GM04503 (cell line): Measurements from ENCODE around the gene CHRNA7.

ENCODE experiments used
- DNase-seq: peaks from one replicate; pipeline ENCODE4 v3.0.0-alpha.2; 2012; ENCODE audit warnings: low read depth

CHRNA7 gene

GRCh38 chr15:32089851-32090359, 59.6 kb downstream of the CHRNA7 start:
- no peak for DNase-seq

DNA sequence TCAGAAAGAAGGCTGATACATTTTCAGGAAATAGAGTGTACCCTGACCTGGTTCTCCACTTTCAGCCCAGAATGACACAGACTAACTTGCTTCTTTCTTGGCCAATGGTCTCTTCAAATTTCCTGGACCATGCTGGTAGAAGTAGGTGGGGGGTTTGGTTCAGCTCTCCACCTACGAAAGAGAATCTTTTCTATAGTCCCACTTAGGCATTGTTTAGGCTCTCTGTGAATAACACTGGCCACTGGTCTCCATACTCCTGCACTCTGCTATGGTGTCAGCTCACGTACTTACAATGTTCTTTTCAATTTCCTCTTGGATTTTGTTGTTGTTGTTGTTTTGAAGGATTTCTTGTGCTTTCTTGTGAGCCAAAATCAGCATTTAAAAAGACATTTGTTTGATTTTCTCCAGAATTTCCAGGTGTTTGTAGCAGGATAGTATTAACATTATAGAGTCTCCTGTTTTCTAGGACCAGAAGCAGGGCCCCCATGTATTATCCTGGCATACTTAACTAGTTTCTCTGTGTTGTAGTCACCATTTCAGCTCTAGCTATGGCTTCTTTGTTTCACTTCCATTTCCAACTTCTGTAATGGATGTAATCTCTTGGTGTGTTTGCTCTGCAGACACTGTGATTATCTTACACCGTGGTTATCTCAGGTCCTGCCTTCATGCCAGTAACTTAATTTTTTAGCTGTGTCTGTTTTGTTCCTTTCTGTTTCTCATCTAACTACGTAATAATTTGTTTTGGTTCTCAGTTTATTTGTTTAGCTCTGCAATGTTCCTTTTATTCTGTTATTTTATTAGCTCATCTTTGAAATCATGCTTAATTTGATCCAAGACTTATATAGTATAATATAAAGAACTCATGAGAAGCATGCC, 61.4 kb downstream of the CHRNA7 start:
- no peak for DNase-seq

GRCh38 chr15:32096213-32096612, 65.9 kb downstream of the CHRNA7 start:
- DNase-seq: no peak

DNA sequence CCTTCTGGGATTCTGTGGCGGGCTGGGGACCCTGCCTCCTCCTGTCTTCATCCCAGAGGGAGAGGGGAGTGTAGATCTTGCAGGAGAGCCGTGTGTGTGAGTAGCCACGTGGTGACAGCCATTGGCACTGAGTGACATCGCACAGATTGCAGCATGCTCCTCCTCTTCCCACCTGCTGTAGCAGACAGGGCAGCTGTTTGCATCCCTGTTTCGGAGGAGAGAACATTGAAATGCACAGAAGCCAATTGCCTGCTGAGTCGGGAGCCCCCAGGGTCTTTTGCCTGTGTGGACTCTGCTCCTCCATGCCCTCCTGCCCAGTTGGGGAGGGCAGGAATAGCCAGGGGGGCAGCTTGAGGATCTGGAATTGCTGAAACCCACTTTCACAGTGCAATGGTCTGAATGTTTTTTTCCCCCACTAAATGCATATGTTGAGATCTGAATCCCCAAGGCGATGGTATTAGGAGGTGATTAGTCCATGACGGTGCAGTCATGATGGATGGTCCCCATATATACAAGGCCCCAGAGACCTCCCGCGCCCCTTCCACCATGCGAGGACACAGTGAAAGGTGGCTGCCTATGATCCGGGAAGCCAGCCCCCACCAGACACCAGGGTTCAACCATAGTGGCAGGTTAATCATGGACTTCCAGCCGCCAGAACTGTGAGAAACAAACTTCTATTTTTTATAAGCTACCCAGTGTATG, 66.8 kb downstream of the CHRNA7 start:
- no peak for DNase-seq

GRCh38 chr15:32098033-32098432, 67.7 kb downstream of the CHRNA7 start:
- no peak for DNase-seq

- DNase-seq: no peak
Measured at GRCh38 chr15:32099097-32099785, 68.9 kb downstream of the CHRNA7 start.

DNA sequence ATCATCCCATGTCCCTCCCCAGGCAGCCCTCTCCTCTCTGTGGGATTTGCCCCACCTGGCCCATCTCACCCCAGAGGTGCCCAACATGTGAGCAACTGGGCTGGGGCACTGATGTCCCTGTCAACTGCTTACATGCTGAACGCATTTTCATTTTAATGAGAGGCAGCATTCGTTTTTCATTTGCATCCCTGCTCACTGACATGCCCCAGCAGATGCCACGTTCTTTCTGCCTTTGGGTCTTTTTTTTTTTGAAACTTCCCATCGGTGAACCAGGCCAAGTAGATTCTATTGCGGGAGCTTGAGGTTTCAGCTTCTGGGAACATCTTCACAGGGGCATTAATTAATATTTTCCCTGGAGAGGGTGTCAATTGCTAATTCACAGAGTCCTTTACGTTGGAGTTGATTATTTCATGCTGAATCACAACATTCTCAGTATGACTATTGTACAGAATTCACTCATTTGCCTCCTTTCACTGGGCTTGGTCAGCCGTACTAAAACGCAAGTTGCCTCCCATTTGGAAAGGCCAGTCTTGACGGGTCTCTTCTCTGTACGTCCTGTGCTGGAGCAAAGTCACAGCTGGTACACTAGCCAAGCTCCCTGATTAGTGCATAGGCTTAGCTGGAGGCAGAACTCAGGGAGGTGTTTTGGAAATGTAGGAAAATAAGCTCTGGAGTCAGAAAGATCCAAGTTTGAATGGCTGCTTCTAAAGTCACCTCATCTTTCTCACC, 69.8 kb downstream of the CHRNA7 start:
- DNase-seq: no peak

- DNase-seq: no peak
Measured at GRCh38 chr15:32104061-32104995, 74.0 kb downstream of the CHRNA7 start.

DNA sequence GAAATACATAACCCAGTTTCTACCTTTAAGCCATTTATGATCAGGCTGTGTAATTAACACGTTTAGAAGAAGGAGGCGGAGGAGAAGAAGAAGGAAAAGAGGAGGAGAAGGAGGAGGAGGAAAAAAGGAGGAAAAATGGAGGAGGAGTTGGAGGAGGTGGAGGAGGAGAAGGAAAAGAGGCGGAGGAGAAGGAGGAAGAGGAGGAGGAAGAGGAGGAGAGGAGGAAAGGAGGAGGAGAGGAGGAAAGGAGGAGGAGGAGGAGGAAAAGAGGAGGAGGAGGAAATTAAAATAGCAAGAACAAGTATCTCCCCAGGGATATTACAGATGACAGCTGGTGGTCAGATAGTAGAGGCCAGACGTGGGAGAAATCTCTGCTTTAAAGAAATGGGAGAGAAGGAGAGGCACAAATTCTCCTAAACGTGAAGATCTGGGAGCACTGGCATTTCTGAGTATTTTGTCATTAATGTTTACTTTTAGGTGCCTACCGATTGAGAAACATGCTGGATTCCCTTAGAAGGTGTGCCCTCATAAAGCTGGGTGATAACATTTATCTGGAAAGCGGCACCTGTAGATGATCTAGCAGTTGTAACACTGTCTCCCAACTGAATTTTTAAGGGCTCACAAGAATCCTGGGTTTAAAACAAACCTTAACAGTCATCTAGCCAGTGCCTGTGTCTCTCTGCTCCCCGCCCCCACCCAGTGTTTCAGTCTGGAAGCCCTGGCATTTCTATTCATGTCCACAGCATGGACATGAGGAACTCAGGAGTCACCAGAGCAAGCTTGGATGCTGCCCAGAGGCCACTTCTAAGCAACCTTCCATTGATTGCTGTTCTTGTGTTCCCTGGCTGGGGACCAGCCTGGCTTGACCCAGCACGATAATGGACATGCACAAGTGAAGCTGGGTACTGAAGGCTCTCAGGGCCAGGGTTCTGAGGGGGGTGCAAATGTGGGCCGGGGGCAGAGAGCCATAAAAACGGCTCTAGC, 75.2 kb downstream of the CHRNA7 start:
- no peak for DNase-seq

DNA sequence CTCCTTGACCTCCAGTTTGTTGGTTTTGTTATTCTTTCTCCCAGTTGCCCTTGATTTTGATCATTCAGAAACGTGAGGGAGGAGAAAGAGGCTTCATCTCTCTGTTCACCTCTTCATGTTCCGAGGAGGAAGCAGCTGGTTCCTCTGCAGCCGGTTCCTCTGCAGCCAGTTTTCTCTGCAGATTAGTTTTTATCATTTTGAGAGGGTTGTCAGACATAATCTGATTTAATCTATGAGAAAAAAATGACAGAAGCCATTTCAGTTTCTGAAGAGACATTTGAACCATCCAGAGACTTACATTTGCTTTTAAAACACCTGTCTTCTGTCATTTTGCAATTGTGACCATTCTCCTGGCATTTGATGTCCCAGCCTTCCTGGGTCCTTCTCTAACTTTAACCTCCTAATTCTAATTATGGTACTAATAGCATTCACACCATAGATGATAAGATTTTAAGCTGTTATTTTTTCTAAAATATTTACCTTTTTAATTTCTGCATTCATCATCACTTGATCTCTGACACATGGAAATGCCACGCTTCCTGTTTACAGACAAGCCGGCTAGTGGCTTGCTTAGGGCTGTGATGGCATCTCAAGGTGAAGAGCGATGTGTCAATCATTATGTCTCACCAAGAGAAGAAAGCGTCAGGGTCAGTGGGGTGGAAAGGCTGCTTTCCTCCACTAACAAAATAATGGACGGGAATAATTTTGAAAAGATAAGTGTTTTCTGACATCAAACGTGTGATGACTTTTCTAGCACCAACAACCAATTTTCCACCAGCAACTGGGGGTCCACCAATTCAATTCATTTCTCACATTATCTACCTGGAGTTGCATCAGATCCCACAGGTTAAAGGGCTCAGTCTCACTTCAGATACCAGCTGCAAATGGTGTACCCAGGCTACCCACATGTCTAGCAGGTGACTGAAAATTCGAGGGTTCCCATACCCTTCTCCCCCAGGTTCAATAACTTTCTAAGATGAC, 76.4 kb downstream of the CHRNA7 start:
- no peak for DNase-seq

- no peak for DNase-seq
Measured at GRCh38 chr15:32107477-32108080, 77.3 kb downstream of the CHRNA7 start.

- DNase-seq: no peak
Measured at GRCh38 chr15:32108661-32109060, 78.3 kb downstream of the CHRNA7 start.

GRCh38 chr15:32112101-32112500, 81.8 kb downstream of the CHRNA7 start:
- no peak for DNase-seq

DNA sequence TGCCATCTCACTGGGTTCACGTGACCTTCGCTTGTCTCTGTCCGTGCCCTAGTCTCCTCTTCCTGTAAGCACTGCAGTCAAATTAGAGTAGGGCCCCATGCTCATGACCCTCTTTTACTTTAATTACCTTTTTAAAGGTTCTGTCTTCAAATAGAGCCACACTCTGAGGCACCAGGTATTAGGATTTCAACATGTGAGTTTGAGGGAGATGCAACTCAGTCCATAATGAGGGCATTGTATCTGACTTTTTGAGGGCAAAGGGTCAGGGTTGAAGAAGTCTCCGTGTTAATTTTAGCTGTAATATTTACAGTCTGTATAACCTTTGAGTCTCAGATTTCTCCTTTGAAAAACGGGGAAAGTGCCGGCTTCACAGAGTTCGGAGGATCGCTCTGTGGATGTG, 82.9 kb downstream of the CHRNA7 start:
- DNase-seq: no peak

DNA sequence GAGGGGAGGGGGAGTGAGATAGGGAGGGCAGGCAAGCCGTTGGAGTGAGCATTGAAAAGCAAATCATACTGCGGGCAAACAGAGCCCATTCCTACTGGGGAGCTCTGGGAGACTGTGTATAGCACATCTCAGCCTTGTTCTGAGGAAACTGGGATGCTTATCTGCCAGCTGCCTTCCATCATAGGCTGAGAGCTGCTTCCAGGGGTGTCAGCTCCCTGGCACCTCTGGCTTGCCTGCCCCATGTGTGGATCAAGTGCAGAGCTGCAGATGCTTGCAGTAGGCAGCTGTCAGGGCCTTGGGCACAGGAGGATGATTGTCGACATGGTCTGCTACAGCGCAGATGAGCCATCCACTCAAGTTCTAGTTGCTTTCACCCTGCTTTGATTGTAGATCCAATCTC, 86.8 kb downstream of the CHRNA7 start:
- DNase-seq: no peak

GRCh38 chr15:32119286-32119685, 89.0 kb downstream of the CHRNA7 start:
- DNase-seq: no peak

- no peak for DNase-seq
Measured at GRCh38 chr15:32119694-32120330, 89.5 kb downstream of the CHRNA7 start.
